Measurements from ENCODE around the gene LRIG2. TPM values are rescaled to one million over a fixed set of nuclear protein-coding genes. Genes with fewer than 3 reads are reported as not detected.

LRIG2 gene
- total and polyA plus RNA-seq, 2 of the 4 experiments (the other 2 are of a cell fraction) = 4.3 to 9.0 TPM

- BruUV-seq (replicated peaks) = no TSS peak
- H4K20me1 ChIP-seq (ENCODE audit: insufficient read depth, low read length) = peaks cover 29% of the 10 kb centered on the region
Measured at GRCh38 chr1:113086541-113086940, 13.5 kb downstream of the LRIG2 start.

More at GRCh38 chr1:113086541-113086940, 13.5 kb downstream of the LRIG2 start:
- TF ChIP-seq USF2 (IDR thresholded peaks at IDR 0.05; ENCODE audit: low read depth, low read length) (no peak), POLR2A (IDR thresholded peaks at IDR 0.05; ENCODE audit: low read depth, low read length) (no peak), MAFK (IDR thresholded peaks at IDR 0.05; ENCODE audit: low read depth, low read length) (no peak), MAZ (IDR thresholded peaks at IDR 0.05; ENCODE audit: borderline replicate concordance, low read depth, low read length) (no peak), RCOR1 (IDR thresholded peaks at IDR 0.05; ENCODE audit: insufficient replicate concordance, low read length) (no peak), SMC3 (IDR thresholded peaks at IDR 0.05; ENCODE audit: low read depth, low read length) (no peak), CTCF (conservative IDR thresholded peaks at IDR 0.05; ENCODE audit: low read depth, low read length) (no peak), FOS (IDR thresholded peaks at IDR 0.05; ENCODE audit: low read depth, low read length) (no peak), CEBPB (IDR thresholded peaks at IDR 0.05; ENCODE audit: low read depth, low read length) (no peak), NFE2L2 (IDR thresholded peaks at IDR 0.05; ENCODE audit: low read depth, low read length) (no peak), CHD1 (IDR thresholded peaks at IDR 0.05; ENCODE audit: low read depth, low read length) (no peak), MXI1 (IDR thresholded peaks at IDR 0.05; ENCODE audit: borderline replicate concordance, low read depth, low read length) (no peak), RAD21 (IDR thresholded peaks at IDR 0.05; ENCODE audit: low read length) (no peak), RFX5 (IDR thresholded peaks at IDR 0.05; ENCODE audit: low read depth, low read length) (no peak), BHLHE40 (IDR thresholded peaks at IDR 0.05; ENCODE audit: low read depth, low read length) (no peak), ELK1 (IDR thresholded peaks at IDR 0.05; ENCODE audit: borderline replicate concordance, low read depth, low read length) (no peak)
- DNase-seq = no peak
- dilution Hi-C loops (cut with HindIII; ENCODE audit: low sequenced_read_pairs, unreplicated experiment) (no loop called here), in situ Hi-C loops (cut with MboI; ENCODE audit: low sequenced_read_pairs) (no loop called here), intact Hi-C loops (cut with micrococcal nuclease) (no loop called here)
- no peak overlapping the region for H3K27ac ChIP-seq (ENCODE audit: insufficient read depth, low read length)
- no peak overlapping the region for H4K5ac ChIP-seq (ENCODE audit: low read depth, low read length)
- no peak overlapping the region for H2BK120ac ChIP-seq (ENCODE audit: low read depth, low read length)
- ChIA-PET POLR2A (ENCODE audit: unreplicated experiment) (no interaction called here), CTCF (interaction anchor here (2.6 kb wide), 1 partner anchor 13 kb away, joined by 15 read pairs; the partner anchor contains the start of gene LRIG2)
- H3K4ac ChIP-seq (ENCODE audit: low read depth, low read length) = no peak overlapping the region
- ATAC-seq (ENCODE audit: low read depth) = no peak
- H4K8ac ChIP-seq (ENCODE audit: low read depth in 2 of 2, low read length in 2 of 2) = no peak overlapping the region
- H3K9ac ChIP-seq (ENCODE audit: low read depth, low read length) = no peak overlapping the region
- H2BK20ac ChIP-seq (ENCODE audit: low read depth, low read length) = no peak overlapping the region
- H4K91ac ChIP-seq (ENCODE audit: insufficient read depth, low read depth, low read length) = no peak overlapping the region
- H3K9me1 ChIP-seq (ENCODE audit: insufficient read depth, low read length) = no peaks in the 10 kb centered on the region
- no peak overlapping the region for H3K18ac ChIP-seq (ENCODE audit: low read depth, low read length)
- H3K36me3 ChIP-seq (ENCODE audit: control insufficient read depth, insufficient read depth, low read length) = 0 out of 2 replicates have a peak, but pooled peaks cover 3% of the 10 kb centered on the region
- no peaks in the 10 kb centered on the region for H3K4me1 ChIP-seq (ENCODE audit: control insufficient read depth, insufficient read depth, low read length)
- H3K4me2 ChIP-seq (ENCODE audit: low read depth, low read length) = no peak overlapping the region
- no peak overlapping the region for H3K4me3 ChIP-seq (ENCODE audit: insufficient read depth, low read depth, low read length)
- H2BK15ac ChIP-seq (ENCODE audit: low read depth, low read length) = no peak overlapping the region
- whole genome bisulfite sequencing, 2 experiments (ENCODE audit: extremely low coverage in 2 of 2, insufficient read length in 1 of 2) = no CpG with 5 or more reads among the region's 2 CpGs
- H2AK9ac ChIP-seq (replicated peaks; ENCODE audit: low read depth, low read length, poor library complexity) = no peak overlapping the region
- H3K9me3 ChIP-seq (ENCODE audit: control insufficient read depth, insufficient read depth, low read length) = no peaks in the 10 kb centered on the region
- no peak overlapping the region for H2AK5ac ChIP-seq (ENCODE audit: low read depth, low read length)
- no peaks in the 10 kb centered on the region for H3K27me3 ChIP-seq (ENCODE audit: control insufficient read depth, insufficient read depth, low read length)
- no peak overlapping the region for H2AFZ ChIP-seq (replicated peaks; ENCODE audit: low read length, poor library complexity)
- peaks cover 24 to 40% of the 10 kb centered on the region in 2 experiments for H3K79me1 ChIP-seq (ENCODE audit: low read depth in 1 of 2, low read length in 2 of 2)
- H2BK5ac ChIP-seq (ENCODE audit: low read depth, low read length, poor library complexity, severe bottlenecking) = no peak overlapping the region
- no peak overlapping the region for H3K23ac ChIP-seq (ENCODE audit: low read depth, low read length)
- no peak overlapping the region for H3K14ac ChIP-seq (replicated peaks; ENCODE audit: low read depth, low read length)
- H3K56ac ChIP-seq (ENCODE audit: extremely low read depth, insufficient read depth, low read length) = no peak overlapping the region

Data from IMR-90 (cell line).